ENCODE measurements around the gene GPR18.

GRCh38 chr13:99268822-99269221 lies 10.6 kb upstream of the GPR18 start:
- TF ChIP-seq CTCF (IDR thresholded peaks at IDR 0.05) (no peak), POLR2A (IDR thresholded peaks at IDR 0.05) (no peak), EP300 (IDR thresholded peaks at IDR 0.05) (no peak)
